OCI-LY1 (cell line): ENCODE measurements around the gene EFNA2.

ENCODE experiments used
- H2AFZ ChIP-seq: fragments of 200-600 bp; sonication (generic), shearing (Covaris generic); 2 replicates; pipeline ENCODE4 v1.6.0; 2014; ENCODE audit warnings: antibody characterized with exemption, mild to moderate bottlenecking, low read length
- H3F3A ChIP-seq: fragments of 200-600 bp; sonication (generic), shearing (Covaris generic); 2 replicates; pipeline ENCODE4 v1.6.0; 2014; ENCODE audit warnings: mild to moderate bottlenecking, antibody characterized with exemption, low read length, moderate library complexity; ENCODE audit not compliant: insufficient read depth
- H3K27ac ChIP-seq: fragments of 200-600 bp; sonication (generic); 2 replicates; pipeline ENCODE4 v1.5.1; 2014; ENCODE audit warnings: low read length, mixed run types, mild to moderate bottlenecking, low read depth; ENCODE audit not compliant: poor library complexity, severe bottlenecking
- H3K27me3 ChIP-seq: fragments of 200-600 bp; sonication (generic); 2 replicates; pipeline ENCODE4 v1.6.0; 2014; ENCODE audit warnings: antibody characterized with exemption, mild to moderate bottlenecking, low read length, moderate library complexity; ENCODE audit not compliant: insufficient read depth
- H3K36me3 ChIP-seq: fragments of 200-600 bp; sonication (generic); 2 replicates; pipeline ENCODE4 v1.6.1; 2014; ENCODE audit warnings: mild to moderate bottlenecking, antibody characterized with exemption, low read length, moderate library complexity, mixed read lengths; ENCODE audit not compliant: insufficient read depth
- H3K4me1 ChIP-seq: fragments of 200-600 bp; sonication (generic); 2 replicates; pipeline ENCODE4 v1.5.1; 2014; ENCODE audit warnings: mild to moderate bottlenecking, low read length, moderate library complexity; ENCODE audit not compliant: insufficient read depth, severe bottlenecking
- H3K4me2 ChIP-seq: fragments of 200-600 bp; sonication (generic), shearing (Covaris generic); 2 replicates; pipeline ENCODE4 v1.6.1; 2014; ENCODE audit warnings: low read length
- H3K4me3 ChIP-seq: fragments of 200-600 bp; sonication (generic); 2 replicates; pipeline ENCODE4 v1.5.1; 2014; ENCODE audit warnings: low read length, low read depth, mild to moderate bottlenecking, mixed read lengths; ENCODE audit not compliant: poor library complexity, severe bottlenecking
- H3K79me2 ChIP-seq: fragments of 200-600 bp; shearing (Covaris generic); 2 replicates; pipeline ENCODE4 v1.6.1; 2016; ENCODE audit warnings: mixed run types, low read length, mixed read lengths; ENCODE audit not compliant: insufficient read depth
- H3K9ac ChIP-seq: fragments of 200-600 bp; sonication (generic), shearing (Covaris generic); 2 replicates; pipeline ENCODE4 v1.6.1; 2014; ENCODE audit warnings: mild to moderate bottlenecking, low read length, mixed read lengths
- H3K9me2 ChIP-seq: fragments of 200-600 bp; sonication (generic), shearing (Covaris generic); 2 replicates; pipeline ENCODE4 v1.6.1; 2014; ENCODE audit warnings: low read depth, mild to moderate bottlenecking, low read length, mixed read lengths
- H3K9me3 ChIP-seq: fragments of 200-600 bp; shearing (Covaris generic); 2 replicates; pipeline ENCODE4 v1.6.1; 2014; ENCODE audit warnings: low read length, mixed read lengths
- H4K20me1 ChIP-seq: fragments of 200-600 bp; sonication (generic), shearing (Covaris generic); 2 replicates; pipeline ENCODE4 v1.6.0; 2016; ENCODE audit warnings: mild to moderate bottlenecking, low read length; ENCODE audit not compliant: insufficient read depth
- CTCF ChIP-seq: fragments of 200-600 bp; sonication (generic), shearing (Covaris generic); IDR thresholded peaks from 2 replicates; pipeline ENCODE4 v1.5.1; 2017; ENCODE audit warnings: mild to moderate bottlenecking, antibody characterized with exemption, low read length, moderate library complexity, mixed read lengths
- EZH2 ChIP-seq: fragments of 200-600 bp; sonication (generic), shearing (Covaris generic); IDR thresholded peaks from 2 replicates; pipeline ENCODE4 v1.8.0; 2017; ENCODE audit warnings: borderline replicate concordance, mixed run types, mild to moderate bottlenecking, antibody characterized with exemption, low read length, moderate library complexity, mixed read lengths

The EFNA2 gene

GRCh38 chr19:1292419-1293151 is 6.9 kb downstream of the EFNA2 start:
- H3K27me3 ChIP-seq: 0 out of 2 replicates have a peak, but pooled peaks cover 17% of the 10 kb centered on the region
- no peak overlapping the region for H3K27ac ChIP-seq
- H3F3A ChIP-seq: no peaks in the 10 kb centered on the region
- H3K36me3 ChIP-seq: no peaks in the 10 kb centered on the region
- no peak overlapping the region for H3K4me2 ChIP-seq
- TF ChIP-seq EZH2 (no peak), CTCF (no peak)
- H3K9me2 ChIP-seq: no peaks in the 10 kb centered on the region
- no peak overlapping the region for H3K4me3 ChIP-seq
- no peak overlapping the region for H3K9ac ChIP-seq
- no peaks in the 10 kb centered on the region for H3K9me3 ChIP-seq
- H2AFZ ChIP-seq: no peak overlapping the region
- no peaks in the 10 kb centered on the region for H3K79me2 ChIP-seq
- H3K4me1 ChIP-seq: peaks cover 3% of the 10 kb centered on the region
- no peaks in the 10 kb centered on the region for H4K20me1 ChIP-seq

- Histone ChIP-seq H3K79me2 (no peaks in the 10 kb centered on the region), H3K9ac (no peak overlapping the region), H3K9me3 (no peaks in the 10 kb centered on the region), H2AFZ (no peak overlapping the region), H4K20me1 (no peaks in the 10 kb centered on the region), H3K4me1 (peaks cover 3% of the 10 kb centered on the region), H3F3A (no peaks in the 10 kb centered on the region), H3K9me2 (no peaks in the 10 kb centered on the region), H3K27ac (no peak overlapping the region), H3K36me3 (no peaks in the 10 kb centered on the region), H3K4me2 (no peak overlapping the region), H3K4me3 (no peak overlapping the region), H3K27me3 (0 out of 2 replicates have a peak, but pooled peaks cover 7% of the 10 kb centered on the region)
- TF ChIP-seq EZH2 (no peak), CTCF (no peak)
These were observed 8.3 kb downstream of the EFNA2 start for GRCh38 chr19:1293782-1294604.

GRCh38 chr19:1294688-1295087 is 9.0 kb downstream of the EFNA2 start:
- no peaks in the 10 kb centered on the region for H3K27me3 ChIP-seq
- H3K4me1 ChIP-seq: peaks cover 3% of the 10 kb centered on the region
- H3K79me2 ChIP-seq: no peaks in the 10 kb centered on the region
- H3K27ac ChIP-seq: no peak overlapping the region
- no peak overlapping the region for H3K9ac ChIP-seq
- H3F3A ChIP-seq: no peaks in the 10 kb centered on the region
- no peak overlapping the region for H2AFZ ChIP-seq
- H3K36me3 ChIP-seq: no peaks in the 10 kb centered on the region
- H3K9me2 ChIP-seq: no peaks in the 10 kb centered on the region
- H3K4me3 ChIP-seq: no peak overlapping the region
- TF ChIP-seq CTCF (no peak), EZH2 (no peak)
- no peak overlapping the region for H3K4me2 ChIP-seq
- H4K20me1 ChIP-seq: no peaks in the 10 kb centered on the region
- no peaks in the 10 kb centered on the region for H3K9me3 ChIP-seq
